ENCODE measurements around the gene EXOC4. TPM values are rescaled to one million over a fixed set of nuclear protein-coding genes. Genes with fewer than 3 reads are reported as not detected.
"Not testable (repeated sequence)": the region's sequence is repeated elsewhere in the genome, so short reads cannot be mapped to it uniquely, and the experiment has no call there.

EXOC4 gene
- total RNA-seq, 1 donor from 2014 or later = 66.2 TPM

GRCh38 chr7:133993547-133993946, 740.7 kb downstream of the EXOC4 start:
- DNase-seq (ENCODE audit: extremely low read depth, low read depth, low spot score) = no peak

- DNase-seq (ENCODE audit: extremely low read depth, low read depth, low spot score) = not testable (repeated sequence)
Measured at GRCh38 chr7:133994100-133994499, 741.2 kb downstream of the EXOC4 start.

DNA sequence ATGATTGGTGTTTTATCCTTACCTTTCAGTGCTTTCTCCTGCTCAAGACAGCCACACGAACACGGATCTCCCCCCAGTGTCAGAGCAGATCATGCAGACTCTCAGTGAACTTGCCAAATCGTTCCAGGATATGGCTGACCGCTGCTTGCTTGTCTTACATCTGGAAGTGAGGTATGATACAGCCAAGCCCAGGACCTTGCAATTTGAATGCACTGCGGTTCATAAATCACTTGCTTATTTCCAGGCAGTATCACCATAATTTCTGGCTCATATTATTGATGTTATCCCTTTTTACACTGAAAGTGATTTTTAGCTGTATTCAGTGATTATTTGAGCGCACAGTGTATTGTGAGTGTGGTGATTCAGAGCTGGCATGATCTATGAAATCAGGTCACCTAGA, 744.6 kb downstream of the EXOC4 start:
- DNase-seq (ENCODE audit: extremely low read depth, low read depth, low spot score) = no peak

- DNase-seq (ENCODE audit: extremely low read depth, low read depth, low spot score) = no peak
Measured at GRCh38 chr7:133999178-133999577, 746.3 kb downstream of the EXOC4 start.

DNA sequence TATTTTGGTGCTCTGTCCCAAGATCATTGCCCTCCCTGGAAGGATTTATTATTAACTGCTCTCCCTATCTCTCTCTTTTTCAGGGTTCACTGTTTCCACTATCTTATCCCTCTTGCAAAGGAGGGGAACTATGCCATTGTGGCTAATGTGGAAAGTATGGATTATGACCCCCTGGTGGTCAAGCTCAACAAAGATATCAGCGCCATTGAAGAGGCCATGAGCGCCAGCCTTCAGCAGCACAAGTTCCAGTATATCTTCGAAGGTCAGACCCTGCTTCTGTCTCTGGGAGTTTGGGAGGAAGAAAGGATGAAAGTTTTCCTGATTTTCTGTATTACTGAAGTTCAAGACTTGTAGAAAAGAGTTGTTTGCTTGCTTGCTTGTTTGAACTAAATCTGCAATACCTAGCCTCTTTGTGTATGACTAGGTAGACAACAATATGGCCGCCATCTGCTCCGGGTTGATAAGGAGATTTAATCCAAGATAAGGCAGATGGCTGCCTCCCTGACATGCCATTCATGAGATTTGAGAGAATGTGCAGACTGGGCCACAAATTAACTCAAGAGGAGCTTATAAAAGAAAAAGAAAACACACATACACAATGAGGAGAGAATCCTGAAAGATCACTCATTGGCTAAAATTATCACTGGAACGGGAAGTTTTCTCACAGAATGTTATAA, 752.1 kb downstream of the EXOC4 start:
- DNase-seq (ENCODE audit: extremely low read depth, low read depth, low spot score) = no peak

DNA sequence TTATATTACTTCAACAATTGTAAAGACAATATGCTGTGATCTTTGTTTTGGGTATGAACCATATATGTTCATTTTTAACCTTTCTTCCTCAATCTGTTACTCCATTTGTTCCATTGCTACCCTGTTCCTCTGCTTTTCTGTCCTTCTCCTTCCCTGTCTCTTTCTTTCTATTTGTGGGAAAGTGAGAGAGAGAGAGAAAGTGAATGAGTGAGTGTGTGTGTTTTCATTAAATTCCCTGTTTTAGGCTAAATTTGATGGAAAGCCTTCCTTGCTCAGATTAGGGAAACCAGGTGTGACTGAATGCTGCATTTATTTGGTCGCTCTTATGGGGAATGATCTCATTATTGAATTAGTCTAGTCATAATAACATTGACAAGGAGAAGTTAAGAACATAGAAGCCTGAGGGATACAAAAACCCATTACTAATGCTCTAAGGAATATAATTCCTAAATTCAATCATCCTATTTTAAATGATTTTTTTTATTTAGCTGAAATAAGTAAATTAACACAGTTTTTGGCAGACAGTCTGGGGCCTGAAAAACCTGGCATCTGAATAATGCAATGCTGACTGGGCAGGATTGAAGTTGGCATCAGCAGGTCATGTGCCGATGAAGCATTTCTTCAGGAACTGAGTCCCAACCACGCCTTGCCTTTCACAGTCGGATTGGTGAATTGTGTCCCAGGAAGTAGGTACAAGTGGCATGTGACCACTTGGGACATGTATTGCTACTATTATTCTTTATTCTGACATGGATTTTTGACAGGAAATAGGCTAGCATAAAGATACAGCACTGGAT, 756.6 kb downstream of the EXOC4 start:
- no peak for DNase-seq (ENCODE audit: extremely low read depth, low read depth, low spot score)

DNA sequence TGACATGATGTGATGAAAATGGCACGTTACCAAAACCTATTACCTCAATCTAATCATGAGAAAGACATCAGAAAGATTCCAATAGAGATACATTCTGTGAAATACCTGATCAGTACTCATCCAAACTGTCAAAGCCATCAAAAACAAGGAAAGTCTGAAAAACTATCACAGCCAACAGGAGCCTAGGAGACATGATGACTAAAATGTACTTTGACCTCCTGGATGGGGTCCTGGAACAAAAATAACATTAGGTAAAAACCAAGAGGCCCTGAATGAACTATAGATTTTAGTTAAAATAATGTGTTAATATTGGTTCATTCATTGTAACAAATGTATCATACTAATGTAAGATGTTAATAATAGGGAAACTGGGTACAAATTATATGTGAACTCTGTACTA, 760.4 kb downstream of the EXOC4 start:
- no peak for DNase-seq (ENCODE audit: extremely low read depth, low read depth, low spot score)

GRCh38 chr7:134014935-134015334, 762.1 kb downstream of the EXOC4 start:
- no peak for DNase-seq (ENCODE audit: extremely low read depth, low read depth, low spot score)

- peak; percentile 5 for DNase-seq (ENCODE audit: extremely low read depth, low read depth, low spot score)
Measured at GRCh38 chr7:134016223-134016941, 763.5 kb downstream of the EXOC4 start.

DNA sequence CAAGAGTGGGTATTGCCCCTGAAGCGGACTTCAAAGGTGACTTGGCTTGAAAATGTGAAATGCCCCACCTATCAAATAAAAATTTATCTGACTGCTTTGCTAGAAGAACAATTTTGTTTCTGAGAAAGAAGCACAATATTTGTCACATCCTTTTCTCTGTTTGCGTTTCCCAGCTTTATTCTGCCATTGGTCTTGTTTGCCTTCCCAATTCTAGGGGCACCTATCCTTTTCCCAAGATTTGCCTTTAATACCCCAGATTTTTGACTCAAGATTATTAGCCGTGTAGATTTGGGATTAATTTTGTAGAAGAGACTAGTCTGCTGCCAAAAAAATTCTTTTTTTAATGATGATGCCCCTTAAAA, 764.0 kb downstream of the EXOC4 start:
- DNase-seq (ENCODE audit: extremely low read depth, low read depth, low spot score) = no peak

DNA sequence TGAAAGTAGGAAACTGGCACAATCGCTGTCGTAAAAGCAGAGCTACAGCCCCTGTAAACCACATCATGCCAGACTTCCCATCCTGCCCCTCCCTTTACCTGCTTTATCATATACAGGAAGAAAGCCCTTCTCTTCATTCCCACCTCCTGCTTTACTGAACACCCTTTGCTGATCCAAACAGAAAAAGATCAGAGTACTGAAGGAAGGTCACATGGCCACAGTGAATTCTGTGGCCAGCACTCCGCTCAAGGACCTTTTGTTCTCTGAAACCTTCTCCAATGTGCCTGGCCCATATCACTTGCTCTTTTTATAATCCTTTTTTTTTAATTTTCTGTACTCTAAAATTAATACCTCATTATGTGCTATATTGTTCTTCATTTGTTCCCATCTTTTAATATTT, 765.4 kb downstream of the EXOC4 start:
- no peak for DNase-seq (ENCODE audit: extremely low read depth, low read depth, low spot score)

GRCh38 chr7:134019251-134019650, 766.4 kb downstream of the EXOC4 start:
- no peak for DNase-seq (ENCODE audit: extremely low read depth, low read depth, low spot score)

DNA sequence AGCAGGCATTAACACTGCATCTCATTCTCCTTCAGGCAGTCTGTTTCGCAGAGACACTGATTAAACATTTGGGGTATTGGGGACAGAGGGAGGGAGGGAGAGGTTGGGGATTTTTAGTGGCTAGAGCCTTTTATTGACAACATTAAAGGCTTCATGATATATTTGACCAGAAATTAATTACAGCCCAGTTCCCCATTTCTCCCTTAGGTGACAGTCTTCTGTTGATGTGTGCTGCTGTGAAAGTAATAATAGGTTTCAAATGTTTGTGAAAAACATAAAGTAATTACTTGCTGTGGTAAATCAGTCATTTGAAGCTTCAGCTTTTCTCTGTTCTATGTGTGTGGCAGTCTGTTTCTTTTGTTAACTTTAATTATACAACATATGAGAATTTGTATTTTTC, 769.0 kb downstream of the EXOC4 start:
- no peak for DNase-seq (ENCODE audit: extremely low read depth, low read depth, low spot score)

DNA sequence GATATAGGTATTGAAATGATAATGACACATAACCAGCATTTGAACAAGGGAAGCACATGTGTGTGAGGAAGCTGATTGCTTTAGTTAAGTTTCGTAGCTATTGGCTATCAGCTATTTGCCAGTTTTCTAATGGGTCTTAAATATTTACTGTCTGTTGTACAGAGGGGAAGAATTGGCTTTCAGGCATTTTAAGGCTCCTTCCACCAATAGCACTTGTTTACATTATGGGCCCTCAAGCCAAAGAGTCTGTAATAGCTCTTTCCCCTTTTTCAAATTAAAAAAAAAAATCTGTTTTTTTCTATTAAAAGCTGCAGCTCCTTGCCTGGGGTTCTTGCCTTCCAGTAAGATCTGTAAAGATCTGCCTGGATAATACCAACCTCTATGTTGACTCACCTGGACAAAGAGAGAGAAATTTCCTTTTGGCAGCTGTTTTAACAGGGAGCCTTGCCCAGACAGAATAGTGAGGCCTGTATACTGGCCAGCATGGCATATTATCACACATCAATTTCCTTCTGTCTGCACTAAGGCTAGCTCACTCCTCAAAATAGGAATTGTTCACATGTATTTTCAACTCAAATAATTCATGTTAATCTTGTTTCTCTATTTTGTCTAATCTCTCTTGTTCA, 769.5 kb downstream of the EXOC4 start:
- DNase-seq (ENCODE audit: extremely low read depth, low read depth, low spot score) = no peak

- no peak for DNase-seq (ENCODE audit: extremely low read depth, low read depth, low spot score)
Measured at GRCh38 chr7:134024739-134025138, 771.9 kb downstream of the EXOC4 start.

- DNase-seq (ENCODE audit: extremely low read depth, low read depth, low spot score) = no peak
Measured at GRCh38 chr7:134028853-134029252, 776.0 kb downstream of the EXOC4 start.

- DNase-seq (ENCODE audit: extremely low read depth, low read depth, low spot score) = no peak
Measured at GRCh38 chr7:134029743-134030142, 776.9 kb downstream of the EXOC4 start.

- no peak for DNase-seq (ENCODE audit: extremely low read depth, low read depth, low spot score)
Measured at GRCh38 chr7:134030460-134030865, 777.6 kb downstream of the EXOC4 start.

- DNase-seq (ENCODE audit: extremely low read depth, low read depth, low spot score) = no peak
Measured at GRCh38 chr7:134031835-134032617, 779.1 kb downstream of the EXOC4 start.

DNA sequence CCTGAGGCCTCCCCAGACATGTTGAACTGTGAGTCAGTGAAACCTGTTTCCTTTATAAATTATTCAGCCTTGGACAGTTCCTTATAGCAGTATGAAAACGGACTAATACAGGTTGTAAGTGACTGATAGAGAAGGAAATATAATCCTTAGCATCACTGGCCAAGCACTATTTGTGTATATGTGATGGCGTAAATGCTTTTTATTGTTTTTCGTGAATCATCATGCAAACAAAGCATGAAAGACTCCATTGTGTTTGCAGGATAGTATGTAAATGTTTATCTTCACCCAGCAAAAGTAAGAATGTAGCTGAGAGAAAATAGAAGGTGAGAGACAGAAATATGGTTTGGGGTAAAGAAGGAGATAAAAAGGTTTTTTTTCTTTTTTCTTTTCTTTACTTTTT, 781.8 kb downstream of the EXOC4 start:
- DNase-seq (ENCODE audit: extremely low read depth, low read depth, low spot score) = no peak

- DNase-seq (ENCODE audit: extremely low read depth, low read depth, low spot score) = no peak
Measured at GRCh38 chr7:134037991-134038390, 785.1 kb downstream of the EXOC4 start.
